Measurements from ENCODE around the gene RBM33. TPM values are rescaled to one million over a fixed set of nuclear protein-coding genes. Genes with fewer than 3 reads are reported as not detected.

Gene RBM33
- total and polyA plus RNA-seq, 3 experiments from 2014 or later, result 68.5 to 71.6 (median 68.7) TPM

Other genes with a start within 250 kb of the RBM33 start
- gene EN2, start 186.5 kb upstream of the RBM33 start, total RNA-seq, result not detected
- gene EN2, start 186.5 kb upstream of the RBM33 start, polyA plus RNA-seq, result not detected
- gene CNPY1, start 98.1 kb upstream of the RBM33 start, total RNA-seq, result not detected
- gene CNPY1, start 98.1 kb upstream of the RBM33 start, polyA plus RNA-seq, result not detected
- not detected for gene SHH, start 167.8 kb downstream of the RBM33 start, total RNA-seq
- gene SHH, start 167.8 kb downstream of the RBM33 start, polyA plus RNA-seq, result not detected

Measured in CD8-positive, alpha-beta memory T cell (primary cell).